Inferior parietal cortex (tissue), 1 donor: ENCODE measurements around the gene INPP5K.
"Not testable (repeated sequence)": the region's sequence is repeated elsewhere in the genome, so short reads cannot be mapped to it uniquely, and the experiment has no call there.

ENCODE experiments used
- DNase-seq: peaks from one replicate; pipeline ENCODE4 v3.0.0-alpha.2; 2016; ENCODE audit errors: extremely low spot score

INPP5K gene

DNA sequence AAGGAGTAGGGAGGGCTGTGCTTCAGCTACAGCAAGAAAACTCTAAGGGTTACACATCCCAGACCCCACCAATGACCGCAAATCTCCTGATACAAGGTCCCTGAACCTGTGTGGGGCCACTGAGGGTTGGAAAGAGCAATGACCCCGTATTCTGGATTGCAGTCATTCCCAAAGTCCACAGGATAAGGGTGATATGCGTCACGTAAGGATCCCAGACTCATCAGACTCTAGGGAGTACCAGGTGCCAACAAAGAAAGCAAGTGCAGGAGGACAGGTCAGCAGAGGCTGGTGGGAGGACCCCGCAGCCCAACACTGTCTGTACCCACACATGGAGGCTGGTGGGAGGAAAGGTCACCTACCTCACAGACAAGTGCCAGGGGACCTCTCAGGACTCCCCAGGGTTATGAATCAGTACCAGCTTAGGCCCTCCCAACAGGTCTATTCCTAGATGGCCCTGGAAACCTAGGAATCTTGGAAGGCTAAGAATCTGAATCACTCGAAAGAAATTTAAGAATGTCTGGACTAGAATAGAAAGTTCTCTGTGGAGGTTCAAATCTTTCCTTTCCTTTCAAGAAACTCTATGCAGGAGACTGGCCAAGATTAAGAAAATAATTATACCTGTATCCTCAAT is 30.0 kb upstream of the INPP5K start:
- DNase-seq: no peak

DNA sequence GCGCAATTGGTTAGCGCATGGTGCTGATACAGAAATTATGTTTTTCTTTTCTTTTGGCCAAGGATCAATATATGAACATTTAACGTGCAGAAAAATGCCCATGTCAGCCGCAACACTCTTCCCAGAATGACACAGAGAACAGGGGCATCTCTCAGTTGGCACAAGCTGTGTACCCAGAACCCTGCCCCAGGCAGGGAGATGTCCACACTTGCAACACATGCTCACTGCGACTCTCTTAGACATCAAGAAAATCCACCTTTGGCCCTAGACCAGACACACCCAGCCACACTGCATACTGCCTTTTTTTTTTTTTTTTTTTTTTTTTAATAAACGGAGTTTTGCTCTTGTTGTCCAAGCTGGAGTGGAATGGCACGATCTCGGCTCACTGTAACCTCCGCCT is 29.2 kb upstream of the INPP5K start:
- DNase-seq: no peak

DNA sequence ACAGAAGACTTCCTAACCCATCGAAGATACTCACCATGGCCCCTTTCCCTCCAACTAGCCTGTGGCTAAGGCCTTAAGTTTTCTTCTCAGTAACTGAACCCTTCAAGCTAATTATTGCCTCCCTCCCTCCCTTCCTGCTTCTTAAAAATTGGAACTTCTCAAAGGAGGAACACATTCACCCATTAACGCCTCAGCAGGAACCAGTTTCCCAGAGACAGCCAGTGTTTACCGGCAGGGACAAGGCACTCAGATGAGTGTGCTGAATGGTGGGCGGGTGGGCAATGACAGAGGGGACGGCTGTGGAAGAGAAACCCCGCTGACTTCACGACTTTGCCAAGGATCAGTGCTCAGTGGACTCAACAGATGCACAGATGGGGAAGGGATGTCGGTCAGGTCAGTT is 25.9 kb upstream of the INPP5K start:
- DNase-seq: no peak

DNA sequence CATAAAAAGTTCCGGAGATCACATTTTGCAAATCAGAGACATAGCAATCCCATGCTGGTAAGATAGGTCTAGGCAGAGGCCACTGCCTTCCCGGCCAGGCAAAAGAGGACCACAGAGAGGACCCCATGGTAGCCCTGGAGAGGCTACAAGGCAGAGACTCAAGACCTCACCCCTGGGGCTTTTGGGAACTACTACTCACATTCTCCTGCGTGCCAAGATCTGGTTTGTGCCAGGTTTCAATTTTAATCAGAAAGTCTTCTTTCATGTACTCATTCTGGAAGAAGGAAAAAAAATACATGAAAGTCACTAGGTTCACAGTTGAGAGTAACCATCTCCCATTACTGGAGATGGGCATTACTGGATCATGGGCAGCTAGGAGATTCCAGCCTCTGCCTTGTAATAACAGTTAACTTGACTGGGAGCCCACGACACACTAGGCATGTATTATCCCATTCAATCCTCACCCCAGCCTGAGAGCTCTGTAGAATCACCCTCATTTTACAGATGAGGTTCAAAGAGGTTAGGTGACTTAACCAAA is 25.0 kb upstream of the INPP5K start:
- DNase-seq: no peak

GRCh38 chr17:1539811-1540210 is 23.4 kb upstream of the INPP5K start:
- no peak for DNase-seq

- DNase-seq: no peak
Observed at GRCh38 chr17:1535737-1536136, 19.3 kb upstream of the INPP5K start.

GRCh38 chr17:1533661-1534325 is 17.4 kb upstream of the INPP5K start:
- peak; percentile 32 for DNase-seq

GRCh38 chr17:1532836-1533602 is 16.6 kb upstream of the INPP5K start:
- peak; percentile 19 for DNase-seq

DNA sequence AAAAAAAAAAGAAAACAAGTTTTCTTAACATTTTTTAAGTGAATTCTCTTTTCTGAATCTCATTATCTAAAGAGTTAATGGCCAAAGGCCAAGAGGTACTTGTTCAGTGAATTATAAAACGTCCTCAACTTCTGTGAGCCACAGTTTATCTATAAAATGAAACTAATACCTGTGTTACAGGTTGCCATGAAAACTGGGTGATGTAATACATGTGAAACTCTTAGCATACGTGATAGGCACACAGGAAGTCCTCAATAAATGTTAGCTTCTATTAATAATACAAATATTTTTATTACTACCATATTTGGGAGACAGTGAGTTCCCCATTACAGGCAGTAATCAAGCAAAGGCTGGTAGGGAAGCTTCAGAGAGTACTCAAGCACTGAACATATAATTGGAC is 13.5 kb upstream of the INPP5K start:
- no peak for DNase-seq

- DNase-seq: not testable (repeated sequence)
Observed at GRCh38 chr17:1526876-1527275, 10.5 kb upstream of the INPP5K start.

- no peak for DNase-seq
Observed at GRCh38 chr17:1522626-1523025, 6.2 kb upstream of the INPP5K start.

- DNase-seq: no peak
Observed at GRCh38 chr17:1521086-1521640, 4.8 kb upstream of the INPP5K start.

DNA sequence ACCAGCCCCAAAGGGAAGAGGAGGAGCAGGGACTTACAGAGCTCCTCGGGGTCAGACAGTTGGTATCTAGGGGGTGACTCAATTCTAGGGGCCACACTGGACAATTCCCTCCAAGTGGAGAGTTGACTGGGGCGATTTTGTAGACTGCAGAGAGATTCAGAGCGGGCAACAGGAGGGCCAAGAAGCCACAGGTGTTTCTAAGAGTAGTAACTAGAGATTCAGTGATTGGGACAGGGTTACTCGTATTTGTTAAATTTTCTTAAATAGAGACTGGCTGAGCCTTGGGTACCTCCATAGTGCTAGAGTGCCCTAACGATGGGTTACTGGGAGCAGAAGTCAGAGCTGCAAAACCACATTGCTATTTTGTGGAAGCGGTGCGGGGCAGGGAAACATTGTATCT is 3.3 kb upstream of the INPP5K start:
- no peak for DNase-seq

DNA sequence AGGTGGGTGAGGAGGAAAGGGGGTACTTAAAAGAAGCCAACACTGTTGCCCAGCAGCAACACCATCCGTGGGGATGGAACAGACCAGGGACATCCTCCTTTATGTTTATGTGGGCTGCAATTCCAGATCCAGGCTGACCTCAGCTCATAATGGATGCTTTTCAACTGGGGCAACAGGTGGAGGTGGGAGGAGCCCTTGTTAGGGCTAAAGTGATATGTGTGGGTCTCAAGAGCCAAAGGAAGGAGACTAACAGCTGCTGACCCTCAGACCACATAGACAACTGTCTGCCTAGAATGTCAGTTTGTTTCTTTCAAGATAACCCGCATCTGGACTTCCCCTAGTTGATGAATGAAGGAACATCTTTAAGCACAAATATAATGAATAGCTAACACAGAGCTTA is 2.0 kb upstream of the INPP5K start:
- no peak for DNase-seq

- peak; percentile 68 for DNase-seq
Observed at GRCh38 chr17:1515640-1516387, 598 bp downstream of the INPP5K start.

DNA sequence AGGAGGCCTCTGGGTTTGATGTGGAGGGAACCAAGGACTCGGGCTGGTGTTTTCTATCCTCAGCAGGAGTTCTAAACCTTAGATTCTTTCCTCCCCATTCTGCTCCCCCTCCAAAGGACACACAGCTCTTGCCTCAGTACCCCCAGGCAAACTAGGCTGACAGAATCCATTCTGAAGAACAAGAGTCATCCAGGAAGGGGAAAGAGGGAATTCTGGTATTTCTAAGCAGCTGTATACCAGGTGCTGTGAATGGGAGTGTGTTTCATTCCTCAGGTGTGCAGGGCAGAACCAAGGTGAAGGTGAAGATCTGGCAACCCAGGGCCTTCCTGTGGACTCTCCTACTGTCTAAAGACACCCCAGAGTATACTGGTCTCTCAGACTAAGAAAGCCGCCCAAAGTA is 4.1 kb downstream of the INPP5K start:
- DNase-seq: no peak

- no peak for DNase-seq
Observed at GRCh38 chr17:1511756-1512321, 4.6 kb downstream of the INPP5K start.

GRCh38 chr17:1511290-1511689 is 5.1 kb downstream of the INPP5K start:
- DNase-seq: no peak

GRCh38 chr17:1509290-1509881 is 7.0 kb downstream of the INPP5K start:
- no peak for DNase-seq

- not testable (repeated sequence) for DNase-seq
Observed at GRCh38 chr17:1508709-1509108, 7.7 kb downstream of the INPP5K start.
